Stimulated activated naive CD8-positive, alpha-beta T cell treated with anti-CD3 and anti-CD28 coated beads, Interleukin-15, Interleukin-2, amounts not matched to agents 100 U/mL and 50 U/mL, for 24 hours (primary cell): ENCODE results near the gene ALDH3A2.

ENCODE experiments used
- ATAC-seq: fragments of 150-1000 bp; cut with Tn5 transposase; one replicate; pipeline ENCODE4 v1.10.0; 2021
- DNase-seq: peaks from one replicate; pipeline ENCODE4 v3.0.0; 2021

ALDH3A2 gene

DNA sequence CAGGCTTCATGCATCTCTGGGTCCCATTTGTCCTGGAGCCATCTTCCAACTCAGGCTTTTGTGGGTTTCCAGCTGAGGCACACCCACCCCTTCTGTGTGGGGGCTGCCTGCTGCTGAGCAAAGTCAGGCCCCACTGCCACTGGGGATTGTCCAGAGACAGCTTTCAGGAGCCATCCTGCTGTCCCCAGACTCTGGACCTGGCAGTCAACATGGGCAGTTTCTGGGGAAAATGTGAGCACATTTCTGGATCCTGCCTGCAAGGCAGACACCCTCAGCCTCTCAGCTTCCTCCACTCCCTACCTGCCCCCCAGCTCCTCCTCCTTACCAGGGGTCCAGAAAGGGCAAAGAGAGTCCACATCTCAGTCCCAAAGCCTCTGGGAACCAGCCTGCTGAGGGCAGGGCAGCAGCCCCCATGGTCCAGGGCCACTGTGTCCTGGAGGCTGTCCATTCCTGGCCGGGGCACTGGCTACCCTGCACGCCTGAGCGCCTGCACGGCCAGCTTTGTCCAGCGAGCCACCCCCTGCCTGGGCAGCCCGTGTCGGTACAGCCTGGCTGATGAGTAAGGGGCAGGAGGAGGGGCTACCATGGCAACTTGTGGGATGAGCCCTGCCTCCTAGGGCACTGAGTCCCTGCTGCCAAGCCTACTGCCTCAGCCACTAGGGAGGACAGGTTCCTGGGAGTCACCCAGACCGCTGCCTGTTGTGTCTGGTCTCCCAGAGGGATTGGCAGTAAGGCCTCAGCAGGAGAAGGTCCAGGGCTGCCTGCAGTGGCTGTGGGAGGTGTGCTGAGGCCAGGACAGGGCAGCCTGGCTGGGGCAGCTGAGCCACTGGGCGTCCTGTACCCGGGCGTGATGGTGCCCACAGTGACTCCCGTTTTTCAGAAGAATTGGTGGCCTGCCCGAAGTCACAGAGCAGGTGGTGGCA is 67.8 kb downstream of the ALDH3A2 start, which contains the start of gene SLC47A2:
TSS of gene SLC47A2 (minus strand) at position 477 of the 923 bp plus-strand sequence. CDS start at position 448, 29 bp downstream.
- no peak for ATAC-seq
- DNase-seq: no peak

DNA sequence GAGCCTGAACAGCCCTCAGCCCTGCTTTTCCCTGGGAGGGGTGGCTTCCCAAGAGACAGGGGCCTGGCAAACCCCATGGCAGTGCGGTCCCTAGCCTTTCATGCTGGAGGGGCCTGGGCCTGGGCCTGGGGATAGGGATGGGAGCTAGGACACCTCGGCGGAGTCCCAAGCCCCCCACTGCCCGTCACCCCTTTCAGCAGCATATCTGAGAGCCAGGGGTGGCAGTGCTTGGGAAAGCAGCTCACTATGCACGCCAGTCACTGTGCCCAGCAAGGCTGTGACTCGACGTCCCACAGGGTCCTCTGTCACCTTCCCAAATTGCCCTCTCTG is 68.4 kb downstream of the ALDH3A2 start:
- DNase-seq: no peak
- no peak for ATAC-seq

GRCh38 chr17:19717411-19717908 is 68.9 kb downstream of the ALDH3A2 start:
- ATAC-seq (no peak), DNase-seq (no peak)

DNA sequence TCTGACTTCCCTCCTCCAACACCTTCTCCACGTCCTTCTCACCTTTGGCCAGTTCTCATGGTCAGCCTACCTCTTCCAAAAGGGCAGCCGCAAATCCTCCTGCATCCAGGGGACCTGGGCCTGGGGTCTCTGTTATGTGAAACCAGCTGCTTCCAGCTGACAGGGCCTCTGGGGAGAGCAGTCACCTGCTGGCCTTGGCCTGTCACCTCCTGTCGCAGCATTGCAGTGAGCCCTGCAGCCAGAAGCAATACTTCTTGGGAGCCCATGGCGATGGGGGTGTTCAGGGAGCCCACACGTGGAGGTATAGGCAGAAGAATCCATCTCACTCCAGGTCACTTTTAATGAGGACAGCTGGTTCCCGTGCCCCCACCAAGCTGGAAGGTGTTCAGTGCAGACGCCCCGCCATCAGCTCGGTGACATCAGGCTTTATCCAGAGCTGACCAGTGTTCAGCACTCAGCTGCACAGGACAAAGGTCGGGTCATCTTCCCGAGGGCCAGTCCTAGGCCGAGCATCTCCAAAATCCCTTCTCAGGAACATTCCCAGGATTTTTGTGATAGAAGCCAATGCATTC is 69.6 kb downstream of the ALDH3A2 start:
- DNase-seq (no peak), ATAC-seq (no peak)

DNA sequence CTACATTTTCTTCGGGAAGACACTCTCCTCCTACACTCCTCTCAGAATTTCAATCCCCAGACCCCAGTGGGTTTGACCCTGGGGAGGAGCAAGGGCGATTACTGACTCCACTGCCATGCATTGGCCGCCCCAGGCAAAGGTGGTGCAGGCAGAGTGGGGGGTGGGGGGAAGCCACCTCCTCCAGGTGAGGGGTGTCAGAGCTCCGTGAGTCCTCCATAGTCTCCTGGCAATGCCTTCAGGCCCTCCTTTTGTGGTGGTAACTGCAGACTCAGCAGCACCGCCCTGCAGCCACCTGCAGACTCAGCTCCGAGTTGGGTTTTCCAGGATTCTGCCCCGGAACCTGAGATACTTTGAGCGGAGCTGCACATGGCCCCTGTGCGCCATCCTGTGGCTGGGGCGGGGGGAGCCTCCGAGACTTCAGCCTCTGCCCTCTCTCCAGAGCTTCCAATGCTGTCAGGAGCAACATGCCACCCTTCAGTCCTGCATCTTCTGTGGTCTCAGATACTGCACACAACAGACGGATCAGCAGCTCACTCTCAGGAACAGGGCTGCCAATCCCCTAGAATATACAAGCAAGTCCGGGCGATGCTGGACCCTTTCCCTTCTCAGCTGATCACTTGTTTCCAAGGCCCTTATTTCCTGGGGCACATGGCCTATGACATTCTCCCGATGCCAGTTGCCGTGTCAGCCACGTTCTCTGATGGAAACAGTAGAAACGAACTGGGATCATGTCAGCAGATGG is 70.2 kb downstream of the ALDH3A2 start:
- DNase-seq: no peak
- no peak for ATAC-seq

DNA sequence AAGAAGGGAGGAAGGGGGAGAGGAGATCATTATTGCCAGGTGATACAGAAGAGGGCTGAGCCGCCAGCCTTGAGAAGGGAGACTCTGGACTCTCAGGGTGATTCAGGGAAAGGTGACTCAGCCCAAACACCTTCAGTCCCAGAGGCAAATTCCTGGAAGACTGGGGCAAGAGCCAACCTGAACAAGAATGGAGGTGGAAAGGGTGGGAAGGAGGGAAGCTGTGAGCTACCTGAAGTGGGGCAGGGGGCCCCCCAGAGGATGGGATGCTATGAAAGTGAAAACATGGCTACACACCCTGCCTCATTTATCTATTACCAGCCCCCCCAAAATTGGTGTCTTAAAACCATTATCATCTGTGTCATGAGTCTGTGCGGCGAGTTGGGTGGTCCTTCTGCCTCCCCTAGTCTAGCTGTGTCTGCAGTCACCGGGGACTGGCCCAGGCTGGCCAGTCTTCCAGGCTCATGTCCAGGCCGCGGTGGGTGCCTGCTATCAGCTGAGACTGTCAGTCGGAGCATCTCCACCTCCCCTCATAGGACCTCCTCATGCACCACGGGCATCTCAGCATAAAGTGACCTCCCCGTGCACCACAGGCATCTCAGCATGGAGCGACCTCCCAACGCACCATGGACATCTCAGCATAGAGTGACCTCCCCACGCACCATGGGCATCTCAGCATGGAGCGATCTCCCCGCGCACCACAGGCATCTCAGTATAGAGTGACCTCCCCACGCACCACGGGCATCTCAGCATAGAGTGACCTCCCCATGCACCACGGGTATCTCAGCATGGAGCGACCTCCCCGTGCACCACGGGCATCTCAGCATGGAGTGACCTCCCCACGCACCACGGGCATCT is 71.0 kb downstream of the ALDH3A2 start:
- DNase-seq: no peak
- no peak for ATAC-seq

DNA sequence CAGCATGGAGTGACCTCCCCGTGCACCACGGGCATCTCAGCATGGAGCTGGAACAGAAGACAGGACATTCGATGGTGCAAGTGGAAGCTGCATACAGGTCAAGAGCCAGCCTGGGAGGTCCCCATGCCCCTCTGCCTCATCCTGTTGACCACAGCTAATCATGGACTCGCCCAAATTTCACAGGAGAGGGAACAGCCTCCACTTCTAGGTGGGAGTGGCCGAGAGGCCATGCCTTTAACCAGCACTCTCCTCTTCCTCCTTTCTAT is 71.6 kb downstream of the ALDH3A2 start:
- DNase-seq (no peak), ATAC-seq (no peak)

GRCh38 chr17:19720631-19721426 is 72.3 kb downstream of the ALDH3A2 start:
- DNase-seq (no peak), ATAC-seq (no peak)

DNA sequence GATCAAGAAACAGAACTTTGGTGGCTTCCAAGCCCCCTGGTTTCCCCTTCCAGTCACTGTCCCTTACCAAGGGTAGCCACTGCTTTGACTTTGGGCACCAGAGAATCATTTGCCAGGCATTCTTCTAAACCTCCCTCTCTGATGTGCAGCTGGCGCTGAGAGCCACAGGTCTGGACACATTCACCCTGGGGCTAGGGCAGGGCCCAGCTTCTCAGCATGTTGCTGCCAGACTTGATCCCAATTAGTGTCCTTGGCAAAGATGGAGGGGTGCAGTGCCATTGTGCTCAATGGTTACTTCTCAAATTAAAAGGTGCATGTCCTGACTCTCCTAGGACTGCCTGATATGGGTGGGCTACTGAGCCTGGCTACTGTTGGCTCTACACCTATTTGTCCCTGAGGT is 75.4 kb downstream of the ALDH3A2 start:
- ATAC-seq: no peak
- no peak for DNase-seq

- DNase-seq (peak; percentile 65), ATAC-seq (peak; percentile 75)
These were observed 76.2 kb downstream of the ALDH3A2 start for GRCh38 chr17:19724501-19725420.

- no peak for DNase-seq
- ATAC-seq: no peak
These were observed 76.9 kb downstream of the ALDH3A2 start for GRCh38 chr17:19725486-19725885.

DNA sequence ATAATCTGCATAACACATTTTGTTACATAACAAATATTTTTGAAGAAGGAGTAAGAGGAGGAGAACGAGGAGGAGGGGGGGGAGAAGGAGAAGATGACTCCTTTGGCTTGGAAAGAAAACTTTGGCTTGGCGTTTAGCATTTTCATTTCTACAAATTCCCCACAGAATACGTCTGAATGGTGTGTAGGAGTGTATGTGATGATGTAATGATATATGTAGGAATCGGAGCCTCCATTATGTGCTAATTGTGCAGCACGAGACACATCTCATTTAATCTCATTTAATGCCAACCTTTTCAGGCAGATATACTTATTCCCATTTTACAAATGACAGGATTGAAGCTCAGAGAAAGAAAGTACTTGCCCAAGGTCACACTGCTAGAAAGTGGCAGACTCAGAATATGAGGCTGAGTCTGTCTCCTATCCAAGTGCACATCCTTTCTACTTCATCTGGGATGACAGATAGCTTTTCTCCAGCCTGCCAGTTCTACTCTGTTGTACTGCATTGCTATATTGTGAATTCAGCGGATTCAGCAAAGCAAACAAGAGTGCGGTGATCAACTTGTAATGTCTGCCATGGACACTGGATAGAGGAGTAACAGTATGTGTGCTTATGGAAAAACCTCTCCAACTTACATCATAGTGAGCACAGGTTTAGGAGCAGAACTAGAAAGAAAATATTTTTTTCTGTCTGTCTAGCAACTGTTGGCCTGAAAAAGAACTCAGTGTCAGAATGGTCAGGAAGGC is 78.3 kb downstream of the ALDH3A2 start:
- ATAC-seq: no peak
- no peak for DNase-seq
